ENCODE data around the gene CNTNAP2. TPM values are rescaled to one million over a fixed set of nuclear protein-coding genes. Genes with fewer than 3 reads are reported as not detected.

Gene CNTNAP2
- total RNA-seq, 1 experiment from 2014 or later = 42.5 TPM

- Histone ChIP-seq H3K4me3 (ENCODE audit: low read depth, low read length) (no peak overlapping the region), H3K4me1 (0 out of 2 replicates have a peak, but pooled peaks cover 8% of the 10 kb centered on the region), H3K36me3 (ENCODE audit: control insufficient read depth, insufficient read depth, low read length) (no peaks in the 10 kb centered on the region), H3K27me3 (replicated peaks; ENCODE audit: control insufficient read depth, insufficient read depth, low read length) (no peaks in the 10 kb centered on the region), H3K9me3 (0 out of 2 replicates have a peak, but pooled peaks cover 2% of the 10 kb centered on the region)
- Mint-ChIP-seq H3K27ac (ENCODE audit: unreplicated experiment) (no peak overlapping the region), H3K4me1 (ENCODE audit: low read depth, unreplicated experiment) (peaks cover 6% of the 10 kb centered on the region), H3K36me3 (ENCODE audit: insufficient read depth, unreplicated experiment) (no peaks in the 10 kb centered on the region), H3K27me3 (ENCODE audit: insufficient read depth, unreplicated experiment) (no peaks in the 10 kb centered on the region), H3K4me3 (ENCODE audit: unreplicated experiment) (no peak overlapping the region), H3K9me3 (ENCODE audit: unreplicated experiment) (no peaks in the 10 kb centered on the region)
- no TSS peak for BruUV-seq (replicated peaks)
- TF ChIP-seq, protein P1, sequence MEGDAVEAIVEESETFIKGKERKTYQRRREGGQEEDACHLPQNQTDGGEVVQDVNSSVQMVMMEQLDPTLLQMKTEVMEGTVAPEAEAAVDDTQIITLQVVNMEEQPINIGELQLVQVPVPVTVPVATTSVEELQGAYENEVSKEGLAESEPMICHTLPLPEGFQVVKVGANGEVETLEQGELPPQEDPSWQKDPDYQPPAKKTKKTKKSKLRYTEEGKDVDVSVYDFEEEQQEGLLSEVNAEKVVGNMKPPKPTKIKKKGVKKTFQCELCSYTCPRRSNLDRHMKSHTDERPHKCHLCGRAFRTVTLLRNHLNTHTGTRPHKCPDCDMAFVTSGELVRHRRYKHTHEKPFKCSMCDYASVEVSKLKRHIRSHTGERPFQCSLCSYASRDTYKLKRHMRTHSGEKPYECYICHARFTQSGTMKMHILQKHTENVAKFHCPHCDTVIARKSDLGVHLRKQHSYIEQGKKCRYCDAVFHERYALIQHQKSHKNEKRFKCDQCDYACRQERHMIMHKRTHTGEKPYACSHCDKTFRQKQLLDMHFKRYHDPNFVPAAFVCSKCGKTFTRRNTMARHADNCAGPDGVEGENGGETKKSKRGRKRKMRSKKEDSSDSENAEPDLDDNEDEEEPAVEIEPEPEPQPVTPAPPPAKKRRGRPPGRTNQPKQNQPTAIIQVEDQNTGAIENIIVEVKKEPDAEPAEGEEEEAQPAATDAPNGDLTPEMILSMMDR (IDR thresholded peaks at IDR 0.05; ENCODE audit: insufficient read depth in 1 of 2, low read depth in 1 of 2, low read length in 1 of 2, severe bottlenecking in 1 of 2, unreplicated experiment in 1 of 2) = no peak
- CTCF ChIA-PET = no interaction called here
- no peak for DNase-seq
- POLR2A ChIA-PET = no interaction called here
- intact Hi-C loops (cut with micrococcal nuclease; ENCODE audit: unreplicated experiment) = no loop called here
Measured at GRCh38 chr7:146658604-146659003, 542.0 kb downstream of the CNTNAP2 start.

DNA sequence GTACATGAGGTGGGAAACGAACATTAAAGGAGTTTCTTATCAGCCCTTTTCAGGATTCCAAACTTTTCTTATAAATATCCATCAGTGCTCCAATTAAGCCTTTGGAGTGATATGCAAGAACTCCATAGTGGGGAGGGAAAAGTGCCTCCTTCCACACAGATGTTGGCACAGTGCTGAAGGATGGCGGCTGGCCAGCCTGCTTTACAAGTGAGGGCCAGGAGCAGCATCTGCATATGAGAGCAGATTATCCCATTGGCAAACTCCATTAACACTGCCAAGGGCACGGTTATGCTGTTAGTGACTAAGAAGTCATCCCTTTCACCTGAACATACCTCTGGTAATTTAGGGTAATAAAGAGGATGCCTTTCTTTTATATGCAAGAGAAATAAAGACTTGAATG, 543.1 kb downstream of the CNTNAP2 start:
- POLR2A ChIA-PET = no interaction called here
- H3K27me3 Mint-ChIP-seq (ENCODE audit: insufficient read depth, unreplicated experiment) = no peaks in the 10 kb centered on the region
- intact Hi-C loops (cut with micrococcal nuclease; ENCODE audit: unreplicated experiment) = no loop called here

GRCh38 chr7:146660839-146661238, 544.2 kb downstream of the CNTNAP2 start:
- CTCF ChIA-PET = no interaction called here
- H3K36me3 Mint-ChIP-seq (ENCODE audit: insufficient read depth, unreplicated experiment) = no peaks in the 10 kb centered on the region
- no peak overlapping the region for H3K4me3 Mint-ChIP-seq (ENCODE audit: unreplicated experiment)
- H3K27me3 Mint-ChIP-seq (ENCODE audit: insufficient read depth, unreplicated experiment) = no peaks in the 10 kb centered on the region
- Histone ChIP-seq H3K4me1 (0 out of 2 replicates have a peak, but pooled peaks cover 6% of the 10 kb centered on the region), H3K27me3 (replicated peaks; ENCODE audit: control insufficient read depth, insufficient read depth, low read length) (no peaks in the 10 kb centered on the region), H3K4me3 (ENCODE audit: low read depth, low read length) (no peak overlapping the region), H3K36me3 (ENCODE audit: control insufficient read depth, insufficient read depth, low read length) (no peaks in the 10 kb centered on the region), H3K9me3 (0 out of 2 replicates have a peak, but pooled peaks cover 2% of the 10 kb centered on the region)
- POLR2A ChIA-PET = no interaction called here
- no TSS peak for BruUV-seq (replicated peaks)
- H3K4me1 Mint-ChIP-seq (ENCODE audit: low read depth, unreplicated experiment) = peaks cover 5% of the 10 kb centered on the region
- TF ChIP-seq, protein P1 (IDR thresholded peaks at IDR 0.05; ENCODE audit: insufficient read depth in 1 of 2, low read depth in 1 of 2, low read length in 1 of 2, severe bottlenecking in 1 of 2, unreplicated experiment in 1 of 2) = no peak
- DNase-seq = no peak
- H3K27ac Mint-ChIP-seq (ENCODE audit: unreplicated experiment) = no peak overlapping the region
- intact Hi-C loops (cut with micrococcal nuclease; ENCODE audit: unreplicated experiment) = no loop called here
- peaks cover 4% of the 10 kb centered on the region for H3K9me3 Mint-ChIP-seq (ENCODE audit: unreplicated experiment)

More for the DNA sequence above, 543.1 kb downstream of the CNTNAP2 start:
- H3K4me3 Mint-ChIP-seq (ENCODE audit: unreplicated experiment) = no peak overlapping the region
- Histone ChIP-seq H3K36me3 (ENCODE audit: control insufficient read depth, insufficient read depth, low read length) (no peaks in the 10 kb centered on the region), H3K4me1 (0 out of 2 replicates have a peak, but pooled peaks cover 8% of the 10 kb centered on the region), H3K27me3 (replicated peaks; ENCODE audit: control insufficient read depth, insufficient read depth, low read length) (no peaks in the 10 kb centered on the region), H3K9me3 (0 out of 2 replicates have a peak, but pooled peaks cover 2% of the 10 kb centered on the region), H3K4me3 (ENCODE audit: low read depth, low read length) (no peak overlapping the region)
- no peaks in the 10 kb centered on the region for H3K9me3 Mint-ChIP-seq (ENCODE audit: unreplicated experiment)
- H3K4me1 Mint-ChIP-seq (ENCODE audit: low read depth, unreplicated experiment) = peaks cover 6% of the 10 kb centered on the region
- BruUV-seq (replicated peaks) = no TSS peak
- H3K27ac Mint-ChIP-seq (ENCODE audit: unreplicated experiment) = no peak overlapping the region
- no peak for DNase-seq
- CTCF ChIA-PET = no interaction called here
- no peaks in the 10 kb centered on the region for H3K36me3 Mint-ChIP-seq (ENCODE audit: insufficient read depth, unreplicated experiment)
- TF ChIP-seq, protein P1 (IDR thresholded peaks at IDR 0.05; ENCODE audit: insufficient read depth in 1 of 2, low read depth in 1 of 2, low read length in 1 of 2, severe bottlenecking in 1 of 2, unreplicated experiment in 1 of 2) = no peak

Data from Caco-2 (cell line).